Umbilical cord (tissue), 2 donors: Measurements from ENCODE around the gene SLC4A4. TPM values are rescaled to one million over a fixed set of nuclear protein-coding genes. Genes with fewer than 3 reads are reported as not detected.
"Not testable (repeated sequence)": the region's sequence is repeated elsewhere in the genome, so short reads cannot be mapped to it uniquely, and the experiment has no call there.

Experiments
- DNase-seq: peaks from one replicate; pipeline ENCODE4 v3.0.0-alpha.2; 2015; ENCODE audit warnings: low spot score
- total RNA-seq: library from RNA; depleted of rRNA; stranded (reverse); fragments of >200 nt; gene quantifications from one replicate; pipeline ENCODE4 v1.2.3, GENCODE V29; 2014; ENCODE audit warnings: low replicate concordance; ENCODE audit not compliant: insufficient read depth

Gene SLC4A4
- total RNA-seq, 1 donor from 2014 or later: 4.3 TPM

DNA sequence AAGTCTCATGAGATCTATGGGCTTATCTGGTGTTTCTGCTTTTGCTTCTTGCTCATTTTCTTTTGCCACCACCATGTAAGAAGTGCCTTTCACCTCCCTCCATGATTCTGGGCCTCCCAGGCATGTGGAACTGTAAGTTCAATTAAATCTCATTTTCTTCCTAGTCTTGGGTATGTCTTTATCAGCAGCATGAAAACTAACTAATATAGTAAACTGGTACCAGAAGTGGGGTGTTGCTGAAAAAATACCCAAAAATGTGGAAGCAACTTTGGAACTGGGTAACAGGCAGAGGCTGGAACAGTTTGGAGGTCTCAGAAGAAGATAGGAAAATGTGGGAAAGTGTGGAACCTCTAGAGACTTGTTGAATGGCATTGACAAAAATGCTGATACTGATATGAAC is 70.1 kb downstream of the SLC4A4 start:
- DNase-seq: not testable (repeated sequence)

- no peak for DNase-seq
Measured at GRCh38 chr4:71411981-71412380, 73.2 kb downstream of the SLC4A4 start.

DNA sequence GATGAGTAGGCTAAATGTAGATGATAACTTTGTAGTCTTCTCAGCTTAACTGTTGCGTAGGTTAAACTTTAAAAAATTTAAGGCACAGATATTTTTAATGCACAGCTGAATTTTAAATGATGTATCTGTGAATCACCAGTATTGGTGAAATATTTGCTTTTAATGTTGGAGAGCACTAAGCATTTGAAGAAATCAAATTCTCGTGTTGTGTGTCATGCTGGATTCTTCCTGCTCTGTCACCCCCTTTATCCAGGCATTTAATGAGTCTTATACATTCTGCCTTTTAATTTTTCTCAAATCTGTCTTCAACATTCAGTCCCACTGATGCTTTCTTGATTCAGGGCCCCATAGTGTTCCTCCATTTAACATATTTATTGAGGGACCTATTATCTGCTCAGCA is 76.7 kb downstream of the SLC4A4 start:
- DNase-seq: no peak

DNA sequence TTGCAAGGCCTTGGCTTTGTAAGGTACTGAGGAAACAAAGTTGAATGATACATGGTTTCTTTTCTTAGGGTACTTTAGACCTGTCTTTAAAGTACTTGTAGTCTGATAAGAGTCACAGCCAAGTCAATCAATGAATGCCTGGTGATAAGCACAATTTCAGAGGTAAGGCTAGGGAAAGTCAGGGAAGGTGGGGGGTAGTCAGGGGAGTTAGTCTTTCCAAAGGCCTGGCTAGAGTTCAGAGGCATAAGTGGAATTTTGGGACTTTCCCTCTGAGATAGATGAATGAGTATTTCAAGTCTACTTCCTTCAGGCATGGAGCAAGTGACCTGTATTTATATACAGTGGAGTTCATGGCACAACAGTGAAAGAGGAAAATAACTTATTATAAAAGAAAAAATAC is 78.3 kb downstream of the SLC4A4 start:
- DNase-seq: no peak

GRCh38 chr4:71426381-71427042 is 87.7 kb downstream of the SLC4A4 start:
- DNase-seq: no peak

DNA sequence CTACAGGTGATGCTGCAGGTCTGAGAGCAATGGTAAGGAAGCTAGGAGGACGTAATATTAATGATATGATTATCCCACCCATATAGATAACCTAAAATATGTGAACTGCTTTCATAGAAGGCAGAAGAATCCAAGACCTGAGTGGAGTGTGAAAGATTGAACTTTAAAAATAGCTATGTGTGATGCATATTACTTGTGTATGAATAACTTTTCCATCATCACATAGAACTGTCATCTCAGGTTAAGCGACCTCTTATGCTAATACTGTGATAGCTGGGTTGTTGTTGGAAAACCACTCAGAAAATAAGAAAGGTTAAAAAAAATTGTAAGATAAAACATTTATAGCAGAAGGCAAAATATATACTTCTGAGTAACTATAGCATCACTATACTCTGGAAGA is 90.3 kb downstream of the SLC4A4 start:
- DNase-seq: no peak

- no peak for DNase-seq
Measured at GRCh38 chr4:71429962-71430361, 91.1 kb downstream of the SLC4A4 start.

DNA sequence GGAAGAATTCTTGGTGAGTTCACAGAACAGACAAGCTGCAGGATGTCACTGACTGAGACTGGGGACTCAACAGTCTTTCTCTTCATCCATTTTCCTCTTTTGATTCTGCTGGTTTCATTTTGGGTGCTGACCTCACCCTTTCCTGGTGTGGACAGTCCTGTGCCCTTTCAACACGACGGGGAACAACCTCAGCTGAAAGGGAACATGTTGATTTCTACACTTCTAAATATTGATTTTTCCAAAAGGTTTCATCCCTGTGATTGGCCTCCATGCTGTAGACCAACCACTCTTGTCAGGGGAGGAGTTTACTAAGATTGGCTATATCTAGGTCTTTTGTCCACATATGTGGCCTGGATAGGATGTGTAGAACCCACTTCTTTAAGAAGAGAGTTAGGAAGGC is 91.8 kb downstream of the SLC4A4 start:
- no peak for DNase-seq

DNA sequence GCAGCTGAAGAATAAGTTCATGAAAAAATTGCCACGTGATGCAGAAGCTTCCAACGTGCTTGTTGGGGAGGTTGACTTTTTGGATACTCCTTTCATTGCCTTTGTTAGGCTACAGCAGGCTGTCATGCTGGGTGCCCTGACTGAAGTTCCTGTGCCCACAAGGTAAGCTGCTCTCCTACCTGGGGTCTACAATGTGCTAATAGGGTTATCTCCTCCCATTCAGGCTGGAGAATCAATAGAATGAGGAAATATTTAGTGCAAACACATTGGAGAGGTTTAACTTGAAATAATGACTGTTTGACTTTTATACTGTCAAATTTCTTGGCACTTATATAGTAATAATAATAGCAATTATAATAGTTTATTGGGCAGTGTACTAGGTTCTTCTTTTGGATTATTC is 101.8 kb downstream of the SLC4A4 start:
- no peak for DNase-seq

DNA sequence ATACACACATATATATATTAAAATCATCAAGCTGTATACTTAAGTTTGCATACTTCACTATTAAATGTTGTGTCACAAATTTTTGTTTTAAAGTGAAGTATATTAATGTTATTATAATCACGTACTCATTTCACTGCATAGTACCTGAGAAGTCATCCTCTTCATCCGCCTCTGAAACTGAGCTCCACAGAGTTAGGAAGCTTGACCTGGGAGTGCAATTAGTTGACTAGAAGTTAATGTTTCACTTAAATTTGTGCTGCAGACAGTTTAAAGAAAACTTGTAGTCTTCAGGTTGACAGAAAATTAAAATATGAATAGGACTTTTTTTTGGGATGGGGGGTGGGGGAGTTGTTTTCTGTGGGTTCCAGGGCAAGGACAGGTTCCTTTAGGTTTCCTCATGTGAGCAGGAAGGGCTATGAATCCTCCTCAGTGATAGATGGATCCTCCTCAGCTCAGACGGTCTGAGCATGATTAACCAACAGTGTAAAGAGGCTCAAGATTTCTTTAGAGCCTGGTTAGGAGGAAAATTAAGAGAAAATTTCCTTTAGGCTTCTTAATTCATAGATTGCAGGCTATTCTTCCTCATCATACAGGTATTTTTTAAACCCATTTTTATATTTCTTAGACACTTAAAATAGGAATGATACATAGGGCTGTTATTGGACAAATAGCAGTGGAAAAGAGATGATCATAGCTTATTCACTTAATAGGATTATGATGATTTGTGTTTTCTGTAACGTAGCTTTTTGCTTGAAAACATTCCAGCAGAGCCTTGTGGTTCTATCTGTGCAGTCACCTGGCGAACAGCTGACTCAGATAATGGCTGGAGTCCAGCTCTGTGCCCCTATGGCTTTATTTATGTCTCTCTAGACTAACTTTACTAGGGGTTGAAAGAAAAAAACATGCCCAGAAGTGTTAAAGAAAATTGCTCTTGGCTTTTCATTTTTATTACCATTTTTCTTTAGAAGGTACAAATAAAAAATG is 102.7 kb downstream of the SLC4A4 start:
- DNase-seq: no peak

- no peak for DNase-seq
Measured at GRCh38 chr4:71442336-71442735, 103.5 kb downstream of the SLC4A4 start.

GRCh38 chr4:71444395-71444794 is 105.6 kb downstream of the SLC4A4 start:
- no peak for DNase-seq

GRCh38 chr4:71445811-71446210 is 107.0 kb downstream of the SLC4A4 start:
- no peak for DNase-seq

DNA sequence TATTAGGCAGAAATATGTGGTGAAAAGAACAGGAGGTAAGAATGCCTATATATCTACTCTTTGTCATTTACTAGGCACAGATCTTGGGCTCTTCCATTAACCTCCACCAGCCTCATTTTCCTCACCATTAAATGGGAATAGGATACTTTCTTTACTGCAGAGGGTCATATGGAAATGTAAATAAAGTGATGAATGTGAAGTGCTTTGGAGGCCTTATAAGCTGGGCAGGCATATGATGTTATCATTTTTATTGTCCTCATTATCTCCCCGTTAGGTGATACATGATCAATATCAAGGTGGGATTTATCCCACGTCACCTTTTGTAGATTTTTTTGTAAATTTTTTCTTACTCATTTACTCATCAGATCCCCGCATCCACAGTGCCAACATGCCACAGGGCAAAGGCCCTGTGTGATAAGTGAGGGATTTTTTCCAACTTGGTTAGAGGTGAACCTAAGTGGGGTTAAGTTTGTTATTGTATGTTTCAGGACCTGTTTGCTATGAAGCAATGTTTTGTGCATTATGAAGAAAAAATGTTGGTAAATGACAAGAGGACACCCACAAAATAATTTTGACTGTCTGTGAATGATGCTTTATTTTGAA is 107.8 kb downstream of the SLC4A4 start:
- DNase-seq: no peak

- DNase-seq: no peak
Measured at GRCh38 chr4:71449040-71449439, 110.2 kb downstream of the SLC4A4 start.

GRCh38 chr4:71449878-71450277 is 111.1 kb downstream of the SLC4A4 start:
- DNase-seq: no peak

GRCh38 chr4:71453531-71453930 is 114.7 kb downstream of the SLC4A4 start:
- DNase-seq: peak; percentile 23

GRCh38 chr4:71456841-71457240 is 118.0 kb downstream of the SLC4A4 start:
- no peak for DNase-seq

DNA sequence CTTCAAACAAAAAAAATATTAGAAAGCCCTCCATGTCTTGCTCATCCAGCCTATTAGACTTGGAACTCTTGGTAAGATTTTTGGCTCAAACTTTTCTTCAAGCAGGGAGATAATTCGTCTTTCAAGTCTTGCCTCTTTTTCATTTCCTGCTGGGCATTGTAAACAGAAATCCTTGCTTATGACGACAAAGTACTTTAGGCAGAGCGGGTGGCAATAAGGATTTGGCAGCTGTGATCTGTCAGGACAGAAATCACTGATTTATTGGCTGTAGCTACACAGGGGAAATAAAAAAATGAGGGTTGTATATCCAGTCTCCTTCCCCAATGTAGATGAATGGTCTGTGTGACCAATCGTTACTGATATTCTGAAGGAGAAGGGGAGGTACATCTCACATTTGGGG is 121.6 kb downstream of the SLC4A4 start:
- DNase-seq: no peak

- DNase-seq: no peak
Measured at GRCh38 chr4:71461422-71461821, 122.6 kb downstream of the SLC4A4 start.

- no peak for DNase-seq
Measured at GRCh38 chr4:71466775-71467174, 128.0 kb downstream of the SLC4A4 start.

- no peak for DNase-seq
Measured at GRCh38 chr4:71468116-71468710, 129.4 kb downstream of the SLC4A4 start.
